ENCODE measurements around the gene NMU.

NMU gene

DNA sequence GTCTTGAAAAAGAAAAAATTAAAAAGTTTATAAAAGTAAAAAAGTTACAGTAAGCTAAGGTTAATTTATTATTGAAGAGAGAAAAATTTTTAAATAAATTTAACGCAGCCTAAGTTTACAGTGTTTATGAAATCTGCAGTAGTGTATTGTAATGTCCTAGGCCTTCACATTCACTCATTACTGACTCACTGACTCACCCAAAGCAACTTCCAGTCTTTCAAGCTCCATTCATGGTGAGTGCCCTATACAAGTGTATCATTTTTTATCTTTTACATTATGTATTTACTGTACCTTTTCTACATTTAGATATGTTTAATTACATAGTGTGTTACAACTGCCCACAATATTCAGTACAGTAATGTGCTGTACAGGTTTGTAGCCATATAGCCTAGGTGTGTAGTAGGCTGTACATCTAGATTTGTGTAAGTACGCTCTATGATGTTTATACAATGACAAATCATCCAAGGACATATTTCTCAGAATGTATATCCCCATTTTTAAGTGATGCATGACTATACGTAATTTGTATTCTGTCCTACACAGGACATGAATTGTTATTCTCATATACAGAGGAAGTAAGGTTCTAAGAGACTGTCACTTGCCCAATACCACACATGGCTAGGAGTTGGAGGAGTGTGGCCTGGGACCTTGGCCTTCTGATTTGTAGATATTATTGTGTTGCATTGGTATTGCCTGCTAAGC is 24.6 kb downstream of the NMU start:
- no peak for DNase-seq (ENCODE audit: insufficient read length, low spot score)
- TF ChIP-seq CTCF (IDR thresholded peaks at IDR 0.05; ENCODE audit: insufficient read depth, missing control alignments): no peak
- FAIRE-seq: no peak

- no peak for TF ChIP-seq CTCF (IDR thresholded peaks at IDR 0.05; ENCODE audit: insufficient read depth, missing control alignments)
- DNase-seq (ENCODE audit: insufficient read length, low spot score): no peak
- FAIRE-seq: no peak
Observed at GRCh38 chr4:55610381-55610780, 25.7 kb downstream of the NMU start.

GRCh38 chr4:55609393-55609866 is 26.7 kb downstream of the NMU start:
- FAIRE-seq (no peak), DNase-seq (ENCODE audit: insufficient read length, low spot score) (no peak)
- no peak for TF ChIP-seq CTCF (IDR thresholded peaks at IDR 0.05; ENCODE audit: insufficient read depth, missing control alignments)

- no peak for FAIRE-seq
- no peak for DNase-seq (ENCODE audit: insufficient read length, low spot score)
- no peak for TF ChIP-seq CTCF (IDR thresholded peaks at IDR 0.05; ENCODE audit: insufficient read depth, missing control alignments)
Observed at GRCh38 chr4:55608591-55608990, 27.5 kb downstream of the NMU start.

DNA sequence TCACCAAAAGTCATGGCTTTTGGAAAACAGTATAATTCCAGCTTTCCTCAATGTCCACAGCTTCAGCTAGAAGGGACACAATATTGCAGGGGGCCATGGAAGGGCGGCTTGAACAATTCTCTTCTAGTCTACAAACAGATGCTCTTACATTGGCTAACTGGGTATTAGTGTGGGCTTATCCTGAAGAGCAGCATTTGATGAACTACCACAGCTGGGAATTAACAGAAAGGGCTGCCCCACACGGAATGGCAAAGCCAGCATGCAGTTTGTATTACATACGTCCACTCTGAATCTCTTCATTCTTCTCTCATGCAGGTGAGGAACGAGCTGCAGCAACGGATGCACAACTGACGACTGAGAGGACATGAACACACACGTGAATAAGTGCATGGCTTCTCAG is 31.1 kb downstream of the NMU start:
- DNase-seq (ENCODE audit: insufficient read length, low spot score) (peak; percentile 22), FAIRE-seq (peak; percentile 84)
- TF ChIP-seq CTCF (IDR thresholded peaks at IDR 0.05; ENCODE audit: insufficient read depth, missing control alignments): no peak

DNA sequence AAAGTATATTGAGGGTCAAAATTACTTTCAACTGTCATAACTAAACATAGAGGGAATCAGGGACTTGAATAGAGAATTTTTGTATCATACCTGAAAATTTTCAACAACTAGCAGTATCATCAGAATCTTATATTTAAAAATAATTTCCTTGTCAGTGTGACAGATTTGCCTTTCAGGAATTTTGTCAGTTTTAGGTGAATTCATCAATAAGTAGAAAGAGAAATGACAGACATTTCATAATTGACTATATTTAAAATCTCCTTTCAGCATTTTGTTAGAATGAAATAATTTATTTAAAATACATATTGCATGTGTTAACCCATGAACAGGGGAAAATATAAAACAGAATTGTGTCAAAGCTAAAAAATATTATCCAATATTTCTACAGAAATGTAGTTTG is 35.5 kb downstream of the NMU start:
- TF ChIP-seq CTCF (IDR thresholded peaks at IDR 0.05; ENCODE audit: insufficient read depth, missing control alignments): no peak
- no peak for DNase-seq (ENCODE audit: insufficient read length, low spot score)
- FAIRE-seq: no peak

- DNase-seq (ENCODE audit: insufficient read length, low spot score): no peak
Observed at GRCh38 chr4:55598641-55599040, 37.5 kb downstream of the NMU start.

More at GRCh38 chr4:55598641-55599040, 37.5 kb downstream of the NMU start:
- FAIRE-seq: no peak
- TF ChIP-seq CTCF (IDR thresholded peaks at IDR 0.05; ENCODE audit: insufficient read depth, missing control alignments): no peak
